GM23248 (cell line): ENCODE measurements around the gene FAM171A1. TPM values are rescaled to one million over a fixed set of nuclear protein-coding genes. Genes with fewer than 3 reads are reported as not detected.

Source experiments
- DNase-seq: peaks from one replicate; pipeline ENCODE4 v3.0.0-alpha.2; 2015
- H2AFZ ChIP-seq: fragments of 200-600 bp; sonication (generic); 2 replicates; pipeline ENCODE4 v1.6.1; 2016; ENCODE audit warnings: antibody characterized with exemption
- H3F3A ChIP-seq: fragments of 200-600 bp; sonication (generic); 2 replicates; pipeline ENCODE4 v1.6.1; 2016; ENCODE audit warnings: mild to moderate bottlenecking, antibody characterized with exemption, mixed run types; ENCODE audit not compliant: insufficient read depth
- H3K27ac ChIP-seq: fragments of 200-600 bp; sonication (generic); 2 replicates; pipeline ENCODE4 v1.5.1; 2016; ENCODE audit warnings: mild to moderate bottlenecking
- H3K27me3 ChIP-seq: fragments of 200-600 bp; sonication (generic); replicated peaks from 2 replicates; pipeline ENCODE4 v1.6.1; 2016; ENCODE audit warnings: mild to moderate bottlenecking; ENCODE audit not compliant: insufficient read depth
- H3K36me3 ChIP-seq: fragments of 200-600 bp; sonication (generic); 2 replicates; pipeline ENCODE4 v1.6.1; 2016; ENCODE audit warnings: low read depth, mild to moderate bottlenecking
- H3K4me1 ChIP-seq: fragments of 200-600 bp; sonication (generic); 2 replicates; pipeline ENCODE4 v1.6.1; 2016; ENCODE audit warnings: mild to moderate bottlenecking; ENCODE audit not compliant: insufficient read depth
- H3K4me2 ChIP-seq: fragments of 200-600 bp; sonication (generic); one replicate; pipeline ENCODE4 v1.6.1; 2016; ENCODE audit warnings: mild to moderate bottlenecking; ENCODE audit not compliant: unreplicated experiment
- H3K4me3 ChIP-seq: fragments of 200-600 bp; sonication (generic); 2 replicates; pipeline ENCODE4 v1.5.1; 2016; ENCODE audit warnings: mild to moderate bottlenecking
- H3K79me2 ChIP-seq: fragments of 200-600 bp; sonication (generic); 2 replicates; pipeline ENCODE4 v1.6.1; 2016; ENCODE audit warnings: mild to moderate bottlenecking; ENCODE audit not compliant: insufficient read depth
- H3K9ac ChIP-seq: fragments of 200-600 bp; sonication (generic); 2 replicates; pipeline ENCODE4 v1.6.1; 2016; ENCODE audit warnings: mild to moderate bottlenecking
- H3K9me2 ChIP-seq: fragments of 200-600 bp; sonication (generic); 2 replicates; pipeline ENCODE4 v1.6.1; 2016; ENCODE audit warnings: mixed run types, mild to moderate bottlenecking, moderate library complexity; ENCODE audit not compliant: insufficient read depth
- H3K9me3 ChIP-seq: fragments of 200-600 bp; sonication (generic); one replicate; pipeline ENCODE4 v1.6.1; 2017; ENCODE audit warnings: low read depth
- H4K20me1 ChIP-seq: fragments of 200-600 bp; sonication (generic); 2 replicates; pipeline ENCODE4 v1.6.0; 2016; ENCODE audit not compliant: insufficient read depth
- EZH2 ChIP-seq: fragments of 200-600 bp; sonication (generic); IDR thresholded peaks from 2 replicates; pipeline ENCODE4 v1.6.1; 2018; ENCODE audit warnings: antibody characterized with exemption, mild to moderate bottlenecking; ENCODE audit not compliant: insufficient read depth, poor library complexity, severe bottlenecking
- EZH2phosphoT487 ChIP-seq: fragments of 200-600 bp; sonication (generic); IDR thresholded peaks from 2 replicates; pipeline ENCODE4 v1.6.1; 2018; ENCODE audit warnings: antibody characterized with exemption, moderate library complexity, mild to moderate bottlenecking, low read depth; ENCODE audit not compliant: insufficient read depth
- WGBS, 2 experiments: methylation state at CpG; one replicate each; pipeline ENCODE4 v1.1.6; 2015 to 2017; ENCODE audit warnings: low lambda C conversion rate in 2 of 2, low coverage in 1 of 2; ENCODE audit errors: missing lambda C conversion rate in 2 of 2; 5-methylcytosine and 5-hydroxymethylcytosine counted together
- in situ Hi-C: fragments of 300-500 bp; cut with MboI; formaldehyde crosslinking; loops from 2 replicates; pipeline ENCODE4 v1.15.0; 2020
- polyA plus RNA-seq: library from polyadenylated mRNA; unstranded; fragments of >200 nt; fragmentation: Nextera tagmentation; extraction: Ambion mirVana; gene quantifications from 2 replicates; pipeline ENCODE4 v1.2.1, GENCODE V29; 2016
- total RNA-seq: library from RNA; depleted of rRNA; stranded (reverse); fragments of >200 nt; shearing (Covaris generic); gene quantifications from 2 replicates; pipeline ENCODE4 v1.2.3, GENCODE V29; 2014

Gene FAM171A1
- total and polyA plus RNA-seq, 2 experiments from 2014 or later = 11.2 to 25.2 TPM

DNA sequence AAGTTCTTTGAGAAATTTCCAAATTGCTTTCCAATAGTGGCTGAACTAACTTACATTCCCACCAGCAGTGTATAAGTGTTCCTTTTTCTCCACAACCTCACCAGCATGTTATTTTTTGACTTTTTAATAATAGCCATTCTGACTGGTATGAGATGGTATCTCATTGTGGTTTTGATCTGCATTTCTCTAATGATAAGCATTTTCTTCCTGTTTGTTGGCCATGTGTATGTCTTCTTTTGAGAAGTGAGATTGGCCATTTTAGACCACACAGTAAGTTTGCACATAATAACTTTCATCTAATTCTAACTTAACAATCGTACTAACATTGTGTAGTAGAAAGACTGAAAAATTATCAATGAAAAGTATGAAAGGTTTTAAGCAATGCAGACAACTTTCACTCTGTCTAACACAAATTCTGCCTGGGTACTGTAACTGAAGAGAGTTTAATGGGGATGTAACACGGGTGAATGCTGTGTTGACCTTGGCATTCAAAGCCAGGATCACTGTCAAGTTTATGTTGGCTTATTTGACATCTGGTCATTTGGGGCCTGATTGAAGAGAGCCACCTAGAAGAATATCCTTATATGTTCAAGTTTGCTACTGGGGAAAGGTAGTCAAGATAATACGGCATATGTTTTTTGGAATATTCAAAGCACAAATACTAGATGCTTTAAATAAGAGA is 50.4 kb downstream of the FAM171A1 start:
- Histone ChIP-seq H3K4me2 (no peak overlapping the region), H3K27ac (no peak overlapping the region), H3K79me2 (peaks cover 38% of the 10 kb centered on the region), H3K27me3 (no peaks in the 10 kb centered on the region), H3K4me3 (no peak overlapping the region), H3K9ac (no peak overlapping the region), H2AFZ (no peak overlapping the region), H3K4me1 (peaks cover 41% of the 10 kb centered on the region), H3K9me2 (no peaks in the 10 kb centered on the region), H3K36me3 (no peaks in the 10 kb centered on the region), H3F3A (peaks cover 34% of the 10 kb centered on the region), H4K20me1 (no peaks in the 10 kb centered on the region; the same call in 1 of the 2 replicates), H3K9me3 (no peaks in the 10 kb centered on the region)
- TF ChIP-seq EZH2 (no peak), EZH2phosphoT487 (no peak)
- no peak for DNase-seq
- WGBS, 2 experiments = 55 to 56% methylated on average over 3 of the region's 3 CpGs
- in situ Hi-C loops = no loop called here

DNA sequence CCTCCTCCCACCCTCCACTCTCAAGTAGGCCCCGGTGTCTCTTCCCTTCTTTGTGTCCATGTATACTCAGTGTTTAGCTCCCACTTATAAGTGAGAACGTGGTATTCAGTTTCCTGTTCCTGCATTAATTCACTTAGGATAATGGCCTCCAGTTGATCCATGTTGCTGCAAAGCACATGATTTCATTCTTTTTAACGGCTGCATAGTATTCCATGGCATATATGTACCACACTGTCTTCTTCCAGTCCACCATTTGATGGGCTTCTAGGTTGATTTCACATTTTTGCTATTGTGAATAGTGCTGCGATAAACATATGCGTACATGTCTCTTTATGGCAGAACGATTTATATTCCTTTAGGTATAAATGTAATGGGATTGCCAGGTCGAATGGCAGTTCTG is 51.0 kb downstream of the FAM171A1 start:
- Histone ChIP-seq H3K36me3 (no peaks in the 10 kb centered on the region), H3K4me3 (no peak overlapping the region), H3K4me2 (no peak overlapping the region), H3K9me2 (no peaks in the 10 kb centered on the region), H2AFZ (no peak overlapping the region), H3K9ac (no peak overlapping the region), H3K27me3 (no peaks in the 10 kb centered on the region), H3K4me1 (peaks cover 35% of the 10 kb centered on the region), H3K79me2 (peaks cover 42% of the 10 kb centered on the region), H3K9me3 (no peaks in the 10 kb centered on the region), H4K20me1 (no peaks in the 10 kb centered on the region; the same call in 1 of the 2 replicates), H3K27ac (no peak overlapping the region), H3F3A (peaks cover 30% of the 10 kb centered on the region)
- TF ChIP-seq EZH2 = no peak
- no peak for TF ChIP-seq EZH2phosphoT487
- 91 to 94% methylated on average over 7 of the region's 7 CpGs for WGBS, 2 experiments
- no peak for DNase-seq
- in situ Hi-C loops = no loop called here

DNA sequence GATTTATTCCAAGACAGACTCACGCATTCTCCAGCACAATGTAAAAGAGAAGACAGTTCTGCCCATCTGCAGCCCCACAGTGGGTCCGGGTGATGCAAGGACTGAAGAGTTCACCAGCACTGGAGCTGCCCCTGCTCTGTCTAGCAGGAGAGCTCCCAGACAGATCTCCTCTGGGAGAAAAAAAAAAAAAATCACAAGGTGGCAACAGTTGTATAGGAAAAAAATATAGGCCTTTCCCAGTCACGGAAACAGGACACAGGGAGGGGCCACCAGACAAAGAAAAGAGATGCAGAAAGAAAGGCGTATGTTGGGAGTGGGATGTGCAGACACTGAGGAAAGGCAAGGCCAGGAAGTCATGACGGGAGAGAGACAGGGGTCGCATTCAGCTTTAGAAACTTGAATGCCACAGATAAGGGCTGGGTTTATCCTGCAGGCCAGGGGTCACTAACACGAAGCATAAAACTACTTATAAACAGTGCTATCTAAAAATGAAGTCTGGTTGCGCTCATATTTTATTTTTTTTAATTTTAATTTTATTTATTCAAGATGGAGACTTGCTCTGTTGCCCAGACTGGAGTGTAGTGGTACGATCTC is 54.1 kb downstream of the FAM171A1 start:
- Histone ChIP-seq H3K27ac (no peak overlapping the region), H2AFZ (no peak overlapping the region), H3K4me3 (no peak overlapping the region), H4K20me1 (no peaks in the 10 kb centered on the region; the same call in 1 of the 2 replicates), H3K79me2 (peaks cover 49% of the 10 kb centered on the region), H3K4me1 (peaks cover 18% of the 10 kb centered on the region), H3K9ac (no peak overlapping the region), H3K27me3 (no peaks in the 10 kb centered on the region), H3K9me2 (no peaks in the 10 kb centered on the region), H3K9me3 (no peaks in the 10 kb centered on the region), H3K4me2 (no peak overlapping the region), H3F3A (peaks cover 21% of the 10 kb centered on the region), H3K36me3 (no peaks in the 10 kb centered on the region)
- TF ChIP-seq EZH2phosphoT487 (no peak), EZH2 (no peak)
- 93% methylated on average over 9 of the region's 9 CpGs for WGBS, 2 experiments
- DNase-seq = no peak
- in situ Hi-C loops = no loop called here

DNA sequence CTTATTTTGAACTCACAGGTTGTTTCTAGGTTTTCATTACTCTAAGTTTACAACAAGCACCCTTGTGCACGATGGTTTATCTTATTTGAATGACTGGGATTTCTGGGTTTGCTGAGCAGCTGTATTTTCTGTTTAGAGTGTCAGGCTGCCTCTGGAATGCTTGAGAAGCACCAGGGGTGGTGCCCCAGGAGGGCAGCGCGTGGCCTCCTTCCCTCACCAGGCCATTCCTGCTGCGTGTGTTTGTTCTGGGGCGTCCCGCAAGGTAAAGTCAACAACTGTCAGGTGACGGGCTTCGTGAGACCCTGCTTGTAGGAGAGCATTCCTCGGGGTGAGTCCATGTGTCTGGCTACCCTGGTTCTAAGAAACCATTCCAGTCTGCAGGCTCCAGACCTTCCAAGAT is 54.9 kb downstream of the FAM171A1 start:
- H3K4me2 ChIP-seq = no peak overlapping the region
- H3K27ac ChIP-seq = no peak overlapping the region
- H2AFZ ChIP-seq = no peak overlapping the region
- 94 to 97% methylated on average over 9 of the region's 9 CpGs for WGBS, 2 experiments
- in situ Hi-C loops = no loop called here
- peaks cover 10% of the 10 kb centered on the region for H3K4me1 ChIP-seq
- no peaks in the 10 kb centered on the region; the same call in 1 of the 2 replicates for H4K20me1 ChIP-seq
- H3K79me2 ChIP-seq = peaks cover 54% of the 10 kb centered on the region
- peaks cover 13% of the 10 kb centered on the region for H3F3A ChIP-seq
- H3K9me2 ChIP-seq = no peaks in the 10 kb centered on the region
- H3K4me3 ChIP-seq = no peak overlapping the region
- H3K27me3 ChIP-seq = no peaks in the 10 kb centered on the region
- DNase-seq = no peak
- no peak for TF ChIP-seq EZH2
- TF ChIP-seq EZH2phosphoT487 = no peak
- H3K36me3 ChIP-seq = no peaks in the 10 kb centered on the region
- H3K9ac ChIP-seq = no peak overlapping the region
- no peaks in the 10 kb centered on the region for H3K9me3 ChIP-seq
